SU-DHL-6 (cell line): ENCODE measurements around the gene CACNA1B.

Experiments used
- H2AFZ ChIP-seq: fragments of 200-600 bp; sonication (generic); 2 replicates; pipeline ENCODE4 v1.6.1; 2014; ENCODE audit warnings: low read depth, mild to moderate bottlenecking, moderate library complexity, mixed read lengths, antibody characterized with exemption, low read length; ENCODE audit not compliant: severe bottlenecking
- H3F3A ChIP-seq: fragments of 200-600 bp; shearing (Covaris generic); 2 replicates; pipeline ENCODE4 v1.6.0; 2016; ENCODE audit warnings: antibody characterized with exemption, mild to moderate bottlenecking; ENCODE audit not compliant: insufficient read depth
- H3K27ac ChIP-seq: fragments of 200-600 bp; sonication (generic); 2 replicates; pipeline ENCODE4 v1.5.1; 2016; ENCODE audit warnings: low read depth, mild to moderate bottlenecking, low read length, moderate library complexity, mixed read lengths
- H3K27me3 ChIP-seq: fragments of 200-600 bp; sonication (generic), shearing (Covaris generic); 2 replicates; pipeline ENCODE4 v1.6.0; 2014; ENCODE audit warnings: mild to moderate bottlenecking, low read length
- H3K36me3 ChIP-seq: fragments of 200-600 bp; sonication (generic); 2 replicates; pipeline ENCODE4 v1.6.1; 2014; ENCODE audit warnings: mild to moderate bottlenecking, low read length, mixed read lengths
- H3K4me2 ChIP-seq: fragments of 300-600, 200-600 bp; shearing (Covaris generic), sonication (generic); 2 replicates; pipeline ENCODE4 v1.6.0; 2014; ENCODE audit warnings: low read length, low read depth, mild to moderate bottlenecking; ENCODE audit not compliant: poor library complexity, severe bottlenecking
- H3K4me3 ChIP-seq: fragments of 200-600 bp; sonication (generic); 2 replicates; pipeline ENCODE4 v1.5.1; 2014; ENCODE audit warnings: antibody characterized with exemption, low read length, mild to moderate bottlenecking, mixed read lengths; ENCODE audit not compliant: insufficient read depth, poor library complexity, severe bottlenecking
- H3K79me2 ChIP-seq: fragments of 200-600 bp; sonication (generic); 2 replicates; pipeline ENCODE4 v1.6.1; 2014; ENCODE audit warnings: mild to moderate bottlenecking, low read length, moderate library complexity; ENCODE audit not compliant: insufficient read depth
- H3K9ac ChIP-seq: fragments of 200-600 bp; sonication (generic); 2 replicates; pipeline ENCODE4 v1.7.0; 2014; ENCODE audit warnings: mild to moderate bottlenecking, low read length
- H3K9me2 ChIP-seq: fragments of 200-600 bp; sonication (generic); replicated peaks from 2 replicates; pipeline ENCODE4 v1.6.1; 2014; ENCODE audit warnings: low read length; ENCODE audit not compliant: insufficient read depth
- H3K9me3 ChIP-seq: fragments of 200-600 bp; sonication (generic); 2 replicates; pipeline ENCODE4 v1.6.1; 2014; ENCODE audit warnings: low read length, mixed read lengths; ENCODE audit not compliant: insufficient read depth
- H4K20me1 ChIP-seq: fragments of 200-600 bp; sonication (generic); 2 replicates; pipeline ENCODE4 v1.6.1; 2014; ENCODE audit warnings: low read depth, mild to moderate bottlenecking, antibody characterized with exemption, low read length, moderate library complexity, mixed read lengths
- EZH2phosphoT487 ChIP-seq: fragments of 200-600 bp; sonication (generic), shearing (Covaris generic); conservative IDR thresholded peaks from 2 replicates; pipeline ENCODE4 v1.6.1; 2018; ENCODE audit warnings: mild to moderate bottlenecking, antibody characterized with exemption, low read length, moderate library complexity, mixed read lengths
- TF ChIP-seq, protein P1 (sequence below): fragments of 200-600 bp; sonication (generic); IDR thresholded peaks from one replicate; pipeline ENCODE4 v1.5.1; 2017; ENCODE audit warnings: antibody characterized with exemption, mild to moderate bottlenecking, low read length, moderate library complexity; ENCODE audit not compliant: insufficient read depth, poor library complexity, severe bottlenecking

CACNA1B gene

DNA sequence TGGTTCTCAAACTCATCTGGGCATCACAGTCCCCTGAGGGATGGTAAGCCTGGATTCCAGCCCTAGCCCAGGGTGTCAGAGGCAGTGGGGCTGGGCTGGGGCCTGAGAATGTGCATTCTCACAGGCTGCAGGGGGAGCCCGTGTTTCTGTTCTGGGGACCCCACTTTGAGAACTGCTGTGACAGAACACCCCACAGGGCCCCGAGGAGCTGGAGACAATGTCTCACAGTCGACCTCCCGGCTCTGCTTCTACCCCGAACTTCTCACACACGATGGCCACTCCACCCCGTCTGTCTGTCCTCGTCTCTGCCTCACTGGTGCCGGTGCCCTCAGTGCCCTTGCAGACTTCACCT, 130.0 kb downstream of the CACNA1B start:
- H3K27me3 ChIP-seq: no peaks in the 10 kb centered on the region
- H3K27ac ChIP-seq: no peak overlapping the region
- H4K20me1 ChIP-seq: no peaks in the 10 kb centered on the region
- H3K4me3 ChIP-seq: no peak overlapping the region
- H3K4me2 ChIP-seq: no peak overlapping the region
- H3K36me3 ChIP-seq: no peaks in the 10 kb centered on the region
- H3K9me2 ChIP-seq: no peaks in the 10 kb centered on the region
- H2AFZ ChIP-seq: no peak overlapping the region
- no peaks in the 10 kb centered on the region for H3K9me3 ChIP-seq
- no peaks in the 10 kb centered on the region for H3K79me2 ChIP-seq
- H3F3A ChIP-seq: no peaks in the 10 kb centered on the region
- TF ChIP-seq, protein P1, sequence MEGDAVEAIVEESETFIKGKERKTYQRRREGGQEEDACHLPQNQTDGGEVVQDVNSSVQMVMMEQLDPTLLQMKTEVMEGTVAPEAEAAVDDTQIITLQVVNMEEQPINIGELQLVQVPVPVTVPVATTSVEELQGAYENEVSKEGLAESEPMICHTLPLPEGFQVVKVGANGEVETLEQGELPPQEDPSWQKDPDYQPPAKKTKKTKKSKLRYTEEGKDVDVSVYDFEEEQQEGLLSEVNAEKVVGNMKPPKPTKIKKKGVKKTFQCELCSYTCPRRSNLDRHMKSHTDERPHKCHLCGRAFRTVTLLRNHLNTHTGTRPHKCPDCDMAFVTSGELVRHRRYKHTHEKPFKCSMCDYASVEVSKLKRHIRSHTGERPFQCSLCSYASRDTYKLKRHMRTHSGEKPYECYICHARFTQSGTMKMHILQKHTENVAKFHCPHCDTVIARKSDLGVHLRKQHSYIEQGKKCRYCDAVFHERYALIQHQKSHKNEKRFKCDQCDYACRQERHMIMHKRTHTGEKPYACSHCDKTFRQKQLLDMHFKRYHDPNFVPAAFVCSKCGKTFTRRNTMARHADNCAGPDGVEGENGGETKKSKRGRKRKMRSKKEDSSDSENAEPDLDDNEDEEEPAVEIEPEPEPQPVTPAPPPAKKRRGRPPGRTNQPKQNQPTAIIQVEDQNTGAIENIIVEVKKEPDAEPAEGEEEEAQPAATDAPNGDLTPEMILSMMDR: no peak
- TF ChIP-seq EZH2phosphoT487: no peak
- H3K9ac ChIP-seq: no peak overlapping the region

DNA sequence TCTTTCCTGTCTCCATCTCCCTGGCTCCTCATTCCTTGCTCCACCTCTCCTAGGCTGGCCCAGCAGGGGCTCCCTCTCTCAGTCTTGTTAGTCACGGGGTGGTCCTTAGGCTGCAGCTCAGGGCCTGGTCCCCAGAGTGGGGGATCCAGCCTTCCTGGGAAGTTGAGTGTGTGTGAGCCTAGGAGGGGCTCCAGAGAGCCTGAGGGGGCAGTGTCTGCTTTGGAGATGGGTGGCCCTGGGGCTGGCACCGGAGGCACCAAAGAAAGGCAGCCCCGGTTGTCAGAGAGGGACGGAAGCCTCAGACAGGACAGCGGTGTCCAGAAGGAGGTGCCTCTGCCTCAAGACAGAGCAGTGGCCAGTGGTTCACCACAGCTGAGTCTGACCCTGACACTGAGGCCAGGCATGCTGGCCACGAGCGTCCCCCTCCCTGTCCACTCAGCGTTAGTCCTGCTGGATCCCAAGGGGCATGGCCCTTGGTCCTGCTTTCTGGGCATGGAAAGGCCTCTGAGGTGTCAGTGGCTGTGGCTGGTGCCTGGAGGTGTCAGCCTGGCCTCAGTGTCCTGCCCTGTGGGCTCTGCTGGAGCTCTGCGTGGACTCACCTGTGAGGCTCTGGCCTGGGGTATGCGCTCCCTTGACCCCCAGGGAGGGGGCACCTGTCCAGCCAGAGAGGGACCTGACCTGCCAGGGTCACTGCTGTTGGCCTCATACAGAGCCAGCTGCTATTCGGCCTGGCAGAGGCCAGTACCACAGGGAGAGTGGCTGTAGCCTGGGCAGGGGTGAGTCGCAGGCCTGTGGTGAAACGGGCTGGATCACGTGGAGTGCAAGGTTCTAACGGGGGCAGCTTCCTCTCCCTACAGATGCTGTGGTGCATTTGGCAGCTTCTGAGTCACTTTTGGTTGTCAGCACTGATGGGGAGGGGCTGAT, 130.6 kb downstream of the CACNA1B start:
- Histone ChIP-seq H2AFZ (no peak overlapping the region), H3K27ac (no peak overlapping the region), H3K9ac (no peak overlapping the region), H3K27me3 (no peaks in the 10 kb centered on the region), H3K79me2 (no peaks in the 10 kb centered on the region), H3K4me3 (no peak overlapping the region), H3K9me2 (no peaks in the 10 kb centered on the region), H3K9me3 (no peaks in the 10 kb centered on the region), H3K36me3 (no peaks in the 10 kb centered on the region), H3F3A (no peaks in the 10 kb centered on the region), H4K20me1 (no peaks in the 10 kb centered on the region), H3K4me2 (no peak overlapping the region)
- TF ChIP-seq EZH2phosphoT487: no peak
- TF ChIP-seq, protein P1: no peak

DNA sequence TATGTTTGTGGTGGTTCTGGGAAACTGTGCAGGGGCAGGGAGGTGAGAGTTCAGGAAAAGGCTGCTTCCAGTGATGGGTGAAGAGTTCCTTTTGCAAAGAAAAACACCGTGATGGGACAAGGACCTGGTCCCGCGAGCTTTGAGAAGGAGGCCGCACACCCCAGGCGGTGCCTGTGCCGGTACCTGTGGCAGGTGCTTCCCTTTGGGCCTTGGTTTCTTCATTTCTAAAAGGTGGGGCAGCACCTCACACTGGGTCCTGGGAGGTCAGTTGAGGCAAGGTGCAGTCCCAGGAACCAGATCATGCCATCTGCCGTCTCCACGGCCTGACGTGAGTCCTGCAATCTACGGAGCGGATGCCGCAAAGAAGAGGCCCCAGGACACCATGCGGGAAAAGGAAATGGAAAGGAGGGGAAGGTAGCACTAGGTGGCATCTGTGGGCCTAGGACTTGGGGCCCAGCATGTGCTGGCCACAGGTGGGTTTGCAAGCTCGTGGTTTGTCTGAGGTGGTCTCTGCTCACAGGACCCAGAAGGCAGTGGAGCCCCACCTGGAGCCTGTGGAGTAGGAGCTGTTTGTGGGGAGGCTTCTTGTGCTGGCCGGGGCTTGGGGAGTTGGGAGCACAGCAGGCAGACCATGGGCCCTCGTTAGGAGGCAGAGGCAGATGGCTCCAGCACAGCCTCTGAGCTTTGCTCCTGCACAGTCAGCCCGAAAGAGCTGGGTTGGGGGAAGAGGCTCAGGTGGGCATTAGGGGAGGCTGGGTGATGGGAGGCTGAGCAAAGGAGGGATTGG, 131.6 kb downstream of the CACNA1B start:
- Histone ChIP-seq H3K9me3 (no peaks in the 10 kb centered on the region), H3F3A (no peaks in the 10 kb centered on the region), H3K36me3 (no peaks in the 10 kb centered on the region), H3K4me3 (no peak overlapping the region), H3K4me2 (no peak overlapping the region), H3K27me3 (no peaks in the 10 kb centered on the region), H4K20me1 (no peaks in the 10 kb centered on the region), H3K79me2 (no peaks in the 10 kb centered on the region), H3K9me2 (no peaks in the 10 kb centered on the region), H3K27ac (no peak overlapping the region), H3K9ac (no peak overlapping the region), H2AFZ (no peak overlapping the region)
- TF ChIP-seq EZH2phosphoT487: no peak
- TF ChIP-seq, protein P1: no peak
